ENCODE measurements around the gene PCK2. TPM values are rescaled to one million over a fixed set of nuclear protein-coding genes. Genes with fewer than 3 reads are reported as not detected.

The PCK2 gene
- total and polyA plus RNA-seq, 2 of the 13 experiments (the other 11 are each of a cell fraction or from before 2014, with no cell fraction given), result 129 to 272 TPM

DNA sequence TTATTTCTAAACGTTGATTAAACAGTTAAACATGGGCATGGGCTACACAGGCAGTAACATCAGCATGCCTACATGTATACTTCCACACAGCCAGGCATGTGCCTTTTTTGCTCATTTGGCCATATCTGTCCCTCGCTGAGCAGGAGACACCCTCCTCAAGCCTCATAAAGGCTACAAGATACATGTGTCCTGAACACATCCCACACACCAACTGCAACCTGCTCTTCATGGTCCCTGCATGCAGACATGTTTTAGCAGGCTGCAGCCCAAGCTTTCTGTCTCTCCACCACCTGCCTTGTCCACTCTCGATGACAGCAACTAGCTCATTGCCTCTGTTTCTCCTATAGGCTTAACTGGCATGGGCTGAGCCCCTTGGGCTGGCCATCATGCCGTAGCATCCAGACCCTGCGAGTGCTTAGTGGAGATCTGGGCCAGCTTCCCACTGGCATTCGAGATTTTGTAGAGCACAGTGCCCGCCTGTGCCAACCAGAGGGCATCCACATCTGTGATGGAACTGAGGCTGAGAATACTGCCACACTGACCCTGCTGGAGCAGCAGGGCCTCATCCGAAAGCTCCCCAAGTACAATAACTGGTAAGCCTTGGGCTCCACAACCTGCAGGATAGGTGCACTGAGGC, 2.6 kb downstream of the PCK2 start (continued):
- TF ChIP-seq, protein P1, sequence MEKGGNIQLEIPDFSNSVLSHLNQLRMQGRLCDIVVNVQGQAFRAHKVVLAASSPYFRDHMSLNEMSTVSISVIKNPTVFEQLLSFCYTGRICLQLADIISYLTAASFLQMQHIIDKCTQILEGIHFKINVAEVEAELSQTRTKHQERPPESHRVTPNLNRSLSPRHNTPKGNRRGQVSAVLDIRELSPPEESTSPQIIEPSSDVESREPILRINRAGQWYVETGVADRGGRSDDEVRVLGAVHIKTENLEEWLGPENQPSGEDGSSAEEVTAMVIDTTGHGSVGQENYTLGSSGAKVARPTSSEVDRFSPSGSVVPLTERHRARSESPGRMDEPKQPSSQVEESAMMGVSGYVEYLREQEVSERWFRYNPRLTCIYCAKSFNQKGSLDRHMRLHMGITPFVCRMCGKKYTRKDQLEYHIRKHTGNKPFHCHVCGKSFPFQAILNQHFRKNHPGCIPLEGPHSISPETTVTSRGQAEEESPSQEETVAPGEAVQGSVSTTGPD (CRISPR knock-in tag; IDR thresholded peaks at IDR 0.05), result no peak
- TF ChIP-seq SATB2 (CRISPR knock-in tag; IDR thresholded peaks at IDR 0.05), result no peak
- TF ChIP-seq, protein P2, sequence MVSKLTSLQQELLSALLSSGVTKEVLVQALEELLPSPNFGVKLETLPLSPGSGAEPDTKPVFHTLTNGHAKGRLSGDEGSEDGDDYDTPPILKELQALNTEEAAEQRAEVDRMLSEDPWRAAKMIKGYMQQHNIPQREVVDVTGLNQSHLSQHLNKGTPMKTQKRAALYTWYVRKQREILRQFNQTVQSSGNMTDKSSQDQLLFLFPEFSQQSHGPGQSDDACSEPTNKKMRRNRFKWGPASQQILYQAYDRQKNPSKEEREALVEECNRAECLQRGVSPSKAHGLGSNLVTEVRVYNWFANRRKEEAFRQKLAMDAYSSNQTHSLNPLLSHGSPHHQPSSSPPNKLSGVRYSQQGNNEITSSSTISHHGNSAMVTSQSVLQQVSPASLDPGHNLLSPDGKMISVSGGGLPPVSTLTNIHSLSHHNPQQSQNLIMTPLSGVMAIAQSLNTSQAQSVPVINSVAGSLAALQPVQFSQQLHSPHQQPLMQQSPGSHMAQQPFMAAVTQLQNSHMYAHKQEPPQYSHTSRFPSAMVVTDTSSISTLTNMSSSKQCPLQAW (CRISPR knock-in tag; IDR thresholded peaks at IDR 0.05), result no peak
- no peak for TF ChIP-seq ZNF136 (CRISPR knock-in tag; IDR thresholded peaks at IDR 0.05; ENCODE audit: low read depth)
- no peak for TF ChIP-seq ZBTB1 (CRISPR knock-in tag; IDR thresholded peaks at IDR 0.05; ENCODE audit: borderline replicate concordance)
- no peak for TF ChIP-seq SMYD3 (CRISPR knock-in tag; IDR thresholded peaks at IDR 0.05)
- no peak for TF ChIP-seq ZNF879 (CRISPR knock-in tag; IDR thresholded peaks at IDR 0.05)
- no peak; the same call in 1 of the 2 replicates for TF ChIP-seq PAX8 (CRISPR knock-in tag; IDR thresholded peaks at IDR 0.05; ENCODE audit: borderline replicate concordance)
- TF ChIP-seq RFXAP (CRISPR knock-in tag; IDR thresholded peaks at IDR 0.05; ENCODE audit: borderline replicate concordance), result no peak
- TF ChIP-seq ZNF446 (CRISPR knock-in tag; IDR thresholded peaks at IDR 0.05), result no peak
- TF ChIP-seq REL (CRISPR knock-in tag; conservative IDR thresholded peaks at IDR 0.05), result no peak
- no peak for TF ChIP-seq CBX1 (IDR thresholded peaks at IDR 0.05; ENCODE audit: low read depth)
- no peak for TF ChIP-seq FOXK2 (IDR thresholded peaks at IDR 0.05)
- no peak; the same call in 1 of the 2 replicates for TF ChIP-seq ZBTB8A (CRISPR knock-in tag; IDR thresholded peaks at IDR 0.05; ENCODE audit: borderline replicate concordance, low read depth)
- TF ChIP-seq, protein P3, sequence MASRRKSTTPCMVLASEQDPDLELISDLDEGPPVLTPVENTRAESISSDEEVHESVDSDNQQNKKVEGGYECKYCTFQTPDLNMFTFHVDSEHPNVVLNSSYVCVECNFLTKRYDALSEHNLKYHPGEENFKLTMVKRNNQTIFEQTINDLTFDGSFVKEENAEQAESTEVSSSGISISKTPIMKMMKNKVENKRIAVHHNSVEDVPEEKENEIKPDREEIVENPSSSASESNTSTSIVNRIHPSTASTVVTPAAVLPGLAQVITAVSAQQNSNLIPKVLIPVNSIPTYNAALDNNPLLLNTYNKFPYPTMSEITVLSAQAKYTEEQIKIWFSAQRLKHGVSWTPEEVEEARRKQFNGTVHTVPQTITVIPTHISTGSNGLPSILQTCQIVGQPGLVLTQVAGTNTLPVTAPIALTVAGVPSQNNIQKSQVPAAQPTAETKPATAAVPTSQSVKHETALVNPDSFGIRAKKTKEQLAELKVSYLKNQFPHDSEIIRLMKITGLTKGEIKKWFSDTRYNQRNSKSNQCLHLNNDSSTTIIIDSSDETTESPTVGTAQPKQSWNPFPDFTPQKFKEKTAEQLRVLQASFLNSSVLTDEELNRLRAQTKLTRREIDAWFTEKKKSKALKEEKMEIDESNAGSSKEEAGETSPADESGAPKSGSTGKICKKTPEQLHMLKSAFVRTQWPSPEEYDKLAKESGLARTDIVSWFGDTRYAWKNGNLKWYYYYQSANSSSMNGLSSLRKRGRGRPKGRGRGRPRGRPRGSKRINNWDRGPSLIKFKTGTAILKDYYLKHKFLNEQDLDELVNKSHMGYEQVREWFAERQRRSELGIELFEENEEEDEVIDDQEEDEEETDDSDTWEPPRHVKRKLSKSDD (CRISPR knock-in tag; IDR thresholded peaks at IDR 0.05; ENCODE audit: low read depth), result no peak
- TF ChIP-seq, protein P4, sequence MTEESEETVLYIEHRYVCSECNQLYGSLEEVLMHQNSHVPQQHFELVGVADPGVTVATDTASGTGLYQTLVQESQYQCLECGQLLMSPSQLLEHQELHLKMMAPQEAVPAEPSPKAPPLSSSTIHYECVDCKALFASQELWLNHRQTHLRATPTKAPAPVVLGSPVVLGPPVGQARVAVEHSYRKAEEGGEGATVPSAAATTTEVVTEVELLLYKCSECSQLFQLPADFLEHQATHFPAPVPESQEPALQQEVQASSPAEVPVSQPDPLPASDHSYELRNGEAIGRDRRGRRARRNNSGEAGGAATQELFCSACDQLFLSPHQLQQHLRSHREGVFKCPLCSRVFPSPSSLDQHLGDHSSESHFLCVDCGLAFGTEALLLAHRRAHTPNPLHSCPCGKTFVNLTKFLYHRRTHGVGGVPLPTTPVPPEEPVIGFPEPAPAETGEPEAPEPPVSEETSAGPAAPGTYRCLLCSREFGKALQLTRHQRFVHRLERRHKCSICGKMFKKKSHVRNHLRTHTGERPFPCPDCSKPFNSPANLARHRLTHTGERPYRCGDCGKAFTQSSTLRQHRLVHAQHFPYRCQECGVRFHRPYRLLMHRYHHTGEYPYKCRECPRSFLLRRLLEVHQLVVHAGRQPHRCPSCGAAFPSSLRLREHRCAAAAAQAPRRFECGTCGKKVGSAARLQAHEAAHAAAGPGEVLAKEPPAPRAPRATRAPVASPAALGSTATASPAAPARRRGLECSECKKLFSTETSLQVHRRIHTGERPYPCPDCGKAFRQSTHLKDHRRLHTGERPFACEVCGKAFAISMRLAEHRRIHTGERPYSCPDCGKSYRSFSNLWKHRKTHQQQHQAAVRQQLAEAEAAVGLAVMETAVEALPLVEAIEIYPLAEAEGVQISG (CRISPR knock-in tag; IDR thresholded peaks at IDR 0.05), result peak; percentile 27; the same call in 1 of the 2 replicates
- no peak for TF ChIP-seq TEF (CRISPR knock-in tag; IDR thresholded peaks at IDR 0.05)
- TF ChIP-seq, protein P5, sequence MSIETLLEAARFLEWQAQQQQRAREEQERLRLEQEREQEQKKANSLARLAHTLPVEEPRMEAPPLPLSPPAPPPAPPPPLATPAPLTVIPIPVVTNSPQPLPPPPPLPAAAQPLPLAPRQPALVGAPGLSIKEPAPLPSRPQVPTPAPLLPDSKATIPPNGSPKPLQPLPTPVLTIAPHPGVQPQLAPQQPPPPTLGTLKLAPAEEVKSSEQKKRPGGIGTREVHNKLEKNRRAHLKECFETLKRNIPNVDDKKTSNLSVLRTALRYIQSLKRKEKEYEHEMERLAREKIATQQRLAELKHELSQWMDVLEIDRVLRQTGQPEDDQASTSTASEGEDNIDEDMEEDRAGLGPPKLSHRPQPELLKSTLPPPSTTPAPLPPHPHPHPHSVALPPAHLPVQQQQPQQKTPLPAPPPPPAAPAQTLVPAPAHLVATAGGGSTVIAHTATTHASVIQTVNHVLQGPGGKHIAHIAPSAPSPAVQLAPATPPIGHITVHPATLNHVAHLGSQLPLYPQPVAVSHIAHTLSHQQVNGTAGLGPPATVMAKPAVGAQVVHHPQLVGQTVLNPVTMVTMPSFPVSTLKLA (IDR thresholded peaks at IDR 0.05), result no peak
